Neuron (in vitro differentiated cells): Measurements from ENCODE around the gene EFNA5.

Source experiments
- H2AFZ ChIP-seq: one replicate; pipeline ENCODE4 v1.6.1; 2013; ENCODE audit warnings: low read depth, mild to moderate bottlenecking, inconsistent platforms, low read length, moderate library complexity
- H3K27me3 ChIP-seq: one replicate; pipeline ENCODE4 v1.6.1; 2013; ENCODE audit warnings: low read length; ENCODE audit not compliant: insufficient read depth
- H3K36me3 ChIP-seq: one replicate; pipeline ENCODE4 v1.6.1; 2013; ENCODE audit warnings: low read length; ENCODE audit not compliant: insufficient read depth
- H3K4me1 ChIP-seq: one replicate; pipeline ENCODE4 v1.6.1; 2013; ENCODE audit warnings: low read length; ENCODE audit not compliant: insufficient read depth
- H3K4me3 ChIP-seq: 2 replicates; pipeline ENCODE4 v1.5.1; 2013; ENCODE audit warnings: mild to moderate bottlenecking, low read length, moderate library complexity
- H3K9me3 ChIP-seq: one replicate; pipeline ENCODE4 v1.6.1; 2013; ENCODE audit warnings: low read length

EFNA5 gene

DNA sequence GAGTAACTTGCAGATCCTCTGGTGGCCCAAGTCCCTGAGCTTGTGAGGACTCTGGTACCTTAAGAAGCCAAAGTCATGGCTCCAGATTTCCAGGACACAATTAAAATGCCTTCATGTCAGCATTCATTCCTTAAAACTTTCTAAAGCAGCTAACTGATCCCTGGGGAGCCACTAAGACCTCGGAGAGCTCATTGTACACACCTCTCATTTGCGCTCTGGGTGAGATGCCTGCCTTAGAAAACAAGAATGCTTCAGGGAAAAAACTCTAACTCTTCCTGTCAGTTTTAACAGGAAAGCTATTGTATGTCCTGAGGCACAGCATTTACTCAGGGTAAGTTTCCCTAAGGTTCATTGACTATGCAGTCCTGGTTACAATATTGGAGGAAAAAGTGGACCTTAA, 285.0 kb downstream of the EFNA5 start:
- Histone ChIP-seq H3K4me3 (no peak overlapping the region), H3K27me3 (no peaks in the 10 kb centered on the region), H2AFZ (no peak overlapping the region), H3K36me3 (peaks cover 18% of the 10 kb centered on the region), H3K9me3 (no peaks in the 10 kb centered on the region), H3K4me1 (peaks cover 31% of the 10 kb centered on the region)

DNA sequence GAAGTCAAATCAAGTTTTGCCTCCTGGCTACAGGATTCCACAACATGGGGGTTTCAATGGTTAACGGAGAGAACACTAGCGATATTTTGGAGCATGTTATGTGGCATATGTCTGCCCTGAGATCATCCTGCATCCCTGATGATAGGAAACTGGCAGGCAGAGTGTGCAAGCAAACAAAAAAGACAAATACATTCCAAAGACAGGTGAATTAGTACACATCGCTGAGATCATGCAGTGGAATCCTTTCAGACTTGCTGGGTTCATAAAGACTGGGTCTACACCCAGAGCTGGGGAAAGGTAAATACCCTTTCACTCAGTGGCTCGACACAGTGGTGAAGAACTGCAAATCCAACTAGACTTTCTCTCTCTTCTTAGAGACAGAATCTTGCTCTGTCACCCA, 286.5 kb downstream of the EFNA5 start:
- H3K9me3 ChIP-seq, result peaks cover 2% of the 10 kb centered on the region
- H3K4me3 ChIP-seq, result no peak overlapping the region
- H3K27me3 ChIP-seq, result no peaks in the 10 kb centered on the region
- no peak overlapping the region for H2AFZ ChIP-seq
- peaks cover 21% of the 10 kb centered on the region for H3K36me3 ChIP-seq
- H3K4me1 ChIP-seq, result peaks cover 26% of the 10 kb centered on the region

DNA sequence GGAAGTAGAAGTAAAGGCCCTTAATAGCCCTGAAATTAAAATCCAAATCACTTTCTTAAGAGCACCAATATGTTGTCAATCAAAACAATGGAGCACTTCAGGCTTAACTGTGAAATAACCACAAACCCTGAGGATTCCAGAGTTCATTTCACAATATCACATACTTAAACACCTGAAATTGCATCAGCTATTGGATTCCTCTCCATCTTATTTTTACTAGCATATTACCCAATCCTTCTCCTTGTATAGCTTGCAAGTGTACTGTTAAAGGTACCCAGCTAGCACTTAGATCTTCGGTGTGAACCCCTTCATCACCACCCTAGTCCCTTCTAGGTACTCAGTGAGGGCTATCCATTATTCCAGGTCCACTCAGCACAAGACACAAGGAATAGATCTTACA, 287.3 kb downstream of the EFNA5 start:
- H3K36me3 ChIP-seq, result peaks cover 21% of the 10 kb centered on the region

DNA sequence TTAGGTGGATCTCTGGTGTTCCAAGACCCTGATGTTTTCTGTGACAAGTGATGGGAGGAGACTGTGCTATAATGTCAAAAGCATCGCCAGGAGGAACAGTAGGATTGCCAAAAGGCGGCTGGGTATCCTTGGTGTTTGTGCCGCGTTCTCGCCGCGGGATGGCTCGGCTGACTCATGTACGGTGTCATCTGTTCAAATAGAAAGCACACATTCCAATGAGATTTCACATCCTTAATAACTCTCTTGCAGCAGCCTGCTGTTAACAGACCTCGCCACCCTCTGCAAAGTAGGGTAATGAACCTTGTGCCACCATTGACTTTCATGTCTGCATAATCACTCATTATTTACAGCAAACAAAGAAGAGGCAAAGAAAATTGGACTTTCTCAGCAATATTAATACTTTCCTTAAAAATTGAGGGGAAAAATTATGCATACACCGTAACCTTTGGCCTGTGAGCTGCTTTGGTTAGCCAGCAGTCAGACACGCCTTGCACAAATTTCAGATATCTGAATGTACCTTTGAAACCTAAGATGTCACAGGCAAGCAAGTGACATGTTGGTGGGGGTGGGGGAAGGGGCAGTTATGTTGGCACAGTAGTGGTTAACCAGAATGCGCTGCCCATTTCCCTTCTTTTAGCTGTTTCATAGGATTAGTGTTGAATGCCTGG, 289.4 kb downstream of the EFNA5 start:
- Histone ChIP-seq H3K36me3 (peaks cover 21% of the 10 kb centered on the region), H3K9me3 (peaks cover 2% of the 10 kb centered on the region), H3K4me3 (no peak overlapping the region), H3K27me3 (no peaks in the 10 kb centered on the region), H2AFZ (no peak overlapping the region), H3K4me1 (peaks cover 22% of the 10 kb centered on the region)

More for the DNA sequence above, 287.3 kb downstream of the EFNA5 start:
- H2AFZ ChIP-seq, result no peak overlapping the region
- peaks cover 19% of the 10 kb centered on the region for H3K4me1 ChIP-seq
- H3K4me3 ChIP-seq, result no peak overlapping the region
- H3K27me3 ChIP-seq, result no peaks in the 10 kb centered on the region
- peaks cover 2% of the 10 kb centered on the region for H3K9me3 ChIP-seq

GRCh38 chr5:107380654-107381053, 290.1 kb downstream of the EFNA5 start:
- Histone ChIP-seq H3K4me1 (peaks cover 24% of the 10 kb centered on the region), H3K27me3 (no peaks in the 10 kb centered on the region), H3K36me3 (peaks cover 19% of the 10 kb centered on the region), H2AFZ (no peak overlapping the region), H3K9me3 (peaks cover 2% of the 10 kb centered on the region), H3K4me3 (no peak overlapping the region)

DNA sequence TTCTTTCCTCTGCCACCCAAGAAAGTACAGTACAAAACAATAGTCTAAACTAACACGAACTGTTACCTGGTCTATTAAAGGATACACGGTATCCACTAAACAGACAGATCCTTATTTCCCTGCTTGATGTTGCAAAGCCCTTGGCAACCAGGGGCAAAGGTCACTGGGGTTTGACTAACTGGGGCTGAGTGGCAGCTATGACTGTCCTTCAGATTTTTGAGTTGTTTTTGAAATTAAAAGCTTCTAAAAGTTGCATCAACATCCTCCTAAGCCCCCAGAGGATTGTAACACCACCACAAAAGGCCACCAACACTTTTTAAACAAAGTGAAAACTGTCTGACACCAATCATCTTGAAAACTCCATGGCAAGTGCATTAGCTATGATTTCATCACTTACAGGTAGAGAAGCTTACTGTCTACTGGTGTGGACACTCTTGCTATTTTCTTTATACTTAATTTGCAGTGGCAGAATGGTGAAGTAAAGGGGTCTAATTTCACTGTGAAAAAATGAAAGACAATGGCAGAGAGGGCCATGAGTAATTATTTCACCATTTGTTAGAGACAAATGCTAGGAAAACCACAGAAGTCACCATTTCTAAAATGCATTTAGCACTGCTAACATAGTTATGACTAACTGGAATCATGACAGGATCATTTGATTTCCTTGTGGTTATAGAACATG, 292.4 kb downstream of the EFNA5 start:
- Histone ChIP-seq H3K4me1 (peaks cover 36% of the 10 kb centered on the region), H2AFZ (no peak overlapping the region), H3K36me3 (peaks cover 5% of the 10 kb centered on the region), H3K9me3 (peaks cover 2% of the 10 kb centered on the region), H3K27me3 (no peaks in the 10 kb centered on the region), H3K4me3 (no peak overlapping the region)

DNA sequence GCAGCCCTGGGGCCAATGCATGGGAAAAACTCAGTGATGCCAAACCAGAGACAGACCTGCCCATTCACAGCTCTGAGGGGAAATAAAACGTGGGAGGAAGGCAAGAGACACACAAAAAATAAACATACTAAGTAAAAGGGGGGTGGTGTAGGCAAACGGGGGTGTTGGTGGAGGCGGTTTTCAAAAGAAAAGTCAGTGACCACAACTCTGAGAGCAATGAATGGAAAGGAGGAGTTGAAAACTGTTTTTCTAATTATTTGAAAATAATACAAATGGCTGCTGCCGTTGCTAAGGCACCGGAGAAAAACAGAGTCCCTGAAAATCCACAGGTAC, 293.5 kb downstream of the EFNA5 start:
- H3K36me3 ChIP-seq, result peaks cover 4% of the 10 kb centered on the region
- no peaks in the 10 kb centered on the region for H3K27me3 ChIP-seq
- H3K4me1 ChIP-seq, result peaks cover 40% of the 10 kb centered on the region
- H2AFZ ChIP-seq, result no peak overlapping the region
- no peak overlapping the region for H3K4me3 ChIP-seq
- H3K9me3 ChIP-seq, result peaks cover 2% of the 10 kb centered on the region

- Histone ChIP-seq H3K27me3 (no peaks in the 10 kb centered on the region), H2AFZ (no peak overlapping the region), H3K4me3 (no peak overlapping the region), H3K36me3 (peaks cover 4% of the 10 kb centered on the region), H3K9me3 (peaks cover 2% of the 10 kb centered on the region), H3K4me1 (peaks cover 40% of the 10 kb centered on the region)
Observed at GRCh38 chr5:107376546-107377276, 294.0 kb downstream of the EFNA5 start.

DNA sequence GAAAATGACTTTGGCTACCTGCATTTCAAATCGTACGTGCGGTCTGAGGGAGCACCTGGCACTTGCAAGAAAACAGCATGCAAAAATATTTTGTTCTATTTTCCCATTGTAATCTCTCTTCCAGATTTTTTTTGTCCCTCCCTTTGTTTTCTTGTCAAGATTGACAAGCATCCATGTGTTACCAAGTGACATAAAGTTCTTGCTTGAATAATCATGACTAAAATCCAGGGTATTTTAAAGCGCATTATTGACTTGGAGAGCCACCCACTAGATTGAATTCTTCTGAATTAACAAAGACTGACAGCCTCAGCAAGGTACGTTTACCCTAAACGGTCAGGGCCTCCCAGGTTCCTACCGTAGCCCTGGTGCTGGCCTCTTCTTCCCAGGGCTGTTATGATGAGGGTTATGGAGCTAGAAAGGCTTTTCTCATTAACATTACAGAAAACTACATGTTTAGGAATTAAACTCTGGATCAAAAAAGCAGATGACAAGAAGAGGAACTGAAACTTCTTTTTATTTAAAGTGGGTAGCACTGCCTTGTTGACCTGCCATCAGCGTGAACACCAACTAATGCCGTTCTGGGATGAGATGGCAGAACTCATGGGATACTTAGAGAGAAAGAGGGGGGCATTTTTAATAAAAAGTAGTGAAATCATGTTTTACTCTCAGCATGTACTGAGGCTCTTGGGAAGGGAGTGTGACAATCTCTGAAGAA, 297.0 kb downstream of the EFNA5 start:
- Histone ChIP-seq H3K9me3 (no peaks in the 10 kb centered on the region), H3K4me3 (no peak overlapping the region), H2AFZ (no peak overlapping the region), H3K4me1 (peaks cover 42% of the 10 kb centered on the region), H3K27me3 (no peaks in the 10 kb centered on the region), H3K36me3 (no peaks in the 10 kb centered on the region)

DNA sequence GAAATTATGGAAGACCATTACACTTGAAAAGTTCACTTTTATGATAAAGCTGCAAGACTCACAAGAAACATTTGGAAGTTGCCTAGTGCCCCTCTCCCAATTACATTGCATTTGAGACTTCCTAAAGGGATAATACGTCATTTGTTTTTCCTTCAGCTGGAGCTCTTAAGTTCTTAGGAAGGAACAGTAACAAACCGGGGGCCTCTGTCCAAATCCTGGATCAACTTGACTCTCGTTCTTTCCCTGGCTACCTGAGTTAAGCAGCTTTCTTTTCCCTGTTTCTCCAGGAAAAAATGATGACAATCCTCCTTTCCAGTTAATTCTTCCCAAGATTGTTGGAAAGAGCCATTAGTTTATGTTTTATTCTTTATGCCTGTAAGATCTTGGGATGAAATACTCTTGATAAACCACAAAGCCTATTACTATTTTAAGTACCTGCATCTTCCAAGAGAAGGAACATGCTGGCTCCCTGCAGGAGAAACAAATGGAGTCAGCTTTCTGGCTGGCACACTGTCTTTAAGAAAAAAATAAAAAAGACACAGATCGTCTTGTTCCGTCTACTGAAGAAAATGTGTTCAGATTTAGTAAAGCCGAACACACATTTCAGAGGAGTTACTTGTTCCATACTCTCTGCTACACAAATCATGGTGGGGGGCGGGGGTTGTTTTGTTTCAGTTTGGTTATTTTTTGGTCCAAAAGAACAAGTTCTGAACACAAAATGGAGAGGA, 297.9 kb downstream of the EFNA5 start:
- H3K4me1 ChIP-seq, result peaks cover 46% of the 10 kb centered on the region

DNA sequence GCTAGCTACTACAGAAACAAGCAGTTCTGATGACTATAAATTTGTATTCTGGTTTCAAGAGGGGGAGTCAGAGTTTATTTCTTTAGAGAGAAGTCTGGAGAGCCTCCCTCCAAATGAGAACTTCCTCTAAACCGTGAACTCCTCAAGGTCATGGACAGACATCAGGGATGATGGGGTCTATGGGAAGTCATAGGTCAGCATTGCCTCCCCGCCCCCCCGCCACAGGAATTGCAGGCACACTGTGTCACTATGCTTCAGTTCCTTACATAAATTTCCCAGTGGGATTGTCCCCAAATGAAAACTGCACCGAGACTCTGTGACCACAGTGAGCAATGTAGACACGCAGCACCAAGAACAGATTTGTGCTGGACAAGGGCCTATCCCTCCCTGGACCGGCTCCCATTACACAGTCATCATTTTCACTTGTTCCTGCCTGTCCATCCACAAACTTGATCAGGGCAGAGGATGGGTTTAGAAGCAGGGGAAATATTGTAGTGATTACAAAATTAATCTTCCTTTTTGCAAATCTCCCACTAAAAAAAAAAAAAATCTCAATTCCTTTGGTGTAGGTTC, 300.3 kb downstream of the EFNA5 start:
- Histone ChIP-seq H3K9me3 (no peaks in the 10 kb centered on the region), H3K4me3 (no peak overlapping the region), H3K27me3 (no peaks in the 10 kb centered on the region), H2AFZ (no peak overlapping the region), H3K4me1 (peaks cover 46% of the 10 kb centered on the region), H3K36me3 (no peaks in the 10 kb centered on the region)

More for the DNA sequence above, 297.9 kb downstream of the EFNA5 start:
- Histone ChIP-seq H3K27me3 (no peaks in the 10 kb centered on the region), H3K36me3 (no peaks in the 10 kb centered on the region), H3K4me3 (no peak overlapping the region), H3K9me3 (no peaks in the 10 kb centered on the region), H2AFZ (no peak overlapping the region)

GRCh38 chr5:107369622-107370021, 301.1 kb downstream of the EFNA5 start:
- no peaks in the 10 kb centered on the region for H3K27me3 ChIP-seq
- peaks cover 46% of the 10 kb centered on the region for H3K4me1 ChIP-seq
- no peak overlapping the region for H3K4me3 ChIP-seq
- H3K36me3 ChIP-seq, result no peaks in the 10 kb centered on the region
- H3K9me3 ChIP-seq, result no peaks in the 10 kb centered on the region
- H2AFZ ChIP-seq, result no peak overlapping the region
